Measurements from ENCODE around the gene NEK4. TPM values are rescaled to one million over a fixed set of nuclear protein-coding genes. Genes with fewer than 3 reads are reported as not detected.
A peak's percentile ranks its signal among the peaks of the same experiment; 100 is the strongest.

NEK4 gene
- total and polyA plus RNA-seq, 2 of the 13 experiments (the other 11 are each of a cell fraction or from before 2014, with no cell fraction given): 16.5 to 38.0 TPM

DNA sequence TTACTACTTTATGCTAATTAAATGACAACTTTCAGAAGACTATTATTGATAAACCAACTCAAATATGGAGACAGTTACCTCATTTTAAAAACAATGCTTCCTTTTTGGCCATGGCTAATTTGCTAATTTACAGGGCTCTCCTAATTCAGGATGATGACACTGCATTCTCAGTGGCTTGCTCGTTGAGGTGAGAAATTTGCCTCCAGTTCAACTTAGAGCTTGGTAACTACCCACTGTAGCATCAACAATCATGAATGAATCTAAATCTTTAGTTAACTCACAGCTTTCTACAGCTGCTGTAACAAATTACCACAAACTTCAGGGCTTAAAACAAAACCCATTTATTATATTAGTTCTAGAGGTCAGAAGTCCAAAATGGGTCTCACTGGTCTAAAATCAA is 99.1 kb downstream of the NEK4 start:
- ChIA-PET CTCF (ENCODE audit: low intra/inter-chr PET ratio, low total read pairs) (no interaction called here), POLR2A (no interaction called here)
- in situ Hi-C loops (cut with HindIII; ENCODE audit: extremely low pct_ligation_motif_present, low pct_unique_long_range_greater_than_20kb) (no loop called here), intact Hi-C loops (cut with micrococcal nuclease; ENCODE audit: unreplicated experiment) (no loop called here)
- Histone ChIP-seq H3K27ac (ENCODE audit: extremely low read length, insufficient read depth, low read length) (no peak overlapping the region), H2AFZ (ENCODE audit: low read length) (no peak overlapping the region), H4K20me1 (ENCODE audit: insufficient read depth, low read length) (no peaks in the 10 kb centered on the region), H3K4me1 (ENCODE audit: insufficient read depth, low read length) (no peaks in the 10 kb centered on the region), H3K36me3 (replicated peaks in 1 of 2; ENCODE audit: control insufficient read depth in 1 of 2, insufficient read depth in 2 of 2, low read length in 2 of 2) (peaks cover 14 to 52% of the 10 kb centered on the region in 2 experiments), H3K79me2 (ENCODE audit: insufficient read depth, low read length) (peaks cover 3% of the 10 kb centered on the region), H3K4me3 (replicated peaks in 1 of 3; ENCODE audit: insufficient read depth in 1 of 3, low read depth in 2 of 3, low read length in 3 of 3) (no peak overlapping the region), H3K9ac (ENCODE audit: insufficient read depth, low read depth, low read length) (no peak overlapping the region), H3K27me3 (ENCODE audit: control insufficient read depth in 1 of 2, insufficient read depth in 2 of 2, low read length in 2 of 2) (no peaks in the 10 kb centered on the region), H3K4me2 (ENCODE audit: low read depth, low read length) (no peak overlapping the region), H3K9me3 (ENCODE audit: low read length) (no peaks in the 10 kb centered on the region)
- ATAC-seq (no peak), DNase-seq (ENCODE audit: low spot score) (no peak), FAIRE-seq (no peak)
- TF ChIP-seq MAF1 (CRISPR knock-in tag; IDR thresholded peaks at IDR 0.05; ENCODE audit: borderline replicate concordance) (no peak), ZNF674 (CRISPR knock-in tag; IDR thresholded peaks at IDR 0.05; ENCODE audit: low read depth) (no peak)
- 86% methylated on average over 1 of the region's 1 CpG for WGBS (ENCODE audit: low lambda C conversion rate)
- no TSS peak for BruUV-seq (replicated peaks)

- 96% methylated on average over 9 of the region's 9 CpGs for WGBS (ENCODE audit: low lambda C conversion rate)
- Histone ChIP-seq H3K36me3 (replicated peaks in 1 of 2; ENCODE audit: control insufficient read depth in 1 of 2, insufficient read depth in 2 of 2, low read length in 2 of 2) (peaks cover 14 to 48% of the 10 kb centered on the region in 2 experiments), H4K20me1 (ENCODE audit: insufficient read depth, low read length) (no peaks in the 10 kb centered on the region), H3K27ac (ENCODE audit: extremely low read length, insufficient read depth, low read length) (no peak overlapping the region), H3K27me3 (ENCODE audit: control insufficient read depth in 1 of 2, insufficient read depth in 2 of 2, low read length in 2 of 2) (no peaks in the 10 kb centered on the region), H3K9me3 (ENCODE audit: low read length) (no peaks in the 10 kb centered on the region), H3K4me3 (replicated peaks in 1 of 3; ENCODE audit: insufficient read depth in 1 of 3, low read depth in 2 of 3, low read length in 3 of 3) (no peak overlapping the region), H3K9ac (ENCODE audit: insufficient read depth, low read depth, low read length) (no peak overlapping the region), H3K4me1 (ENCODE audit: insufficient read depth, low read length) (no peaks in the 10 kb centered on the region), H3K79me2 (ENCODE audit: insufficient read depth, low read length) (peaks cover 3% of the 10 kb centered on the region), H3K4me2 (ENCODE audit: low read depth, low read length) (no peak overlapping the region), H2AFZ (ENCODE audit: low read length) (no peak overlapping the region)
- ATAC-seq: no peak
- in situ Hi-C loops (cut with HindIII; ENCODE audit: extremely low pct_ligation_motif_present, low pct_unique_long_range_greater_than_20kb) (no loop called here), intact Hi-C loops (cut with micrococcal nuclease; ENCODE audit: unreplicated experiment) (no loop called here)
- no TSS peak for BruUV-seq (replicated peaks)
- ChIA-PET CTCF (ENCODE audit: low intra/inter-chr PET ratio, low total read pairs) (no interaction called here), POLR2A (no interaction called here)
- no peak for FAIRE-seq
- no peak for TF ChIP-seq ZNF850 (CRISPR knock-in tag; conservative IDR thresholded peaks at IDR 0.05)
- no peak for TF ChIP-seq ZFAT (CRISPR knock-in tag; conservative IDR thresholded peaks at IDR 0.05)
- TF ChIP-seq, protein P1, sequence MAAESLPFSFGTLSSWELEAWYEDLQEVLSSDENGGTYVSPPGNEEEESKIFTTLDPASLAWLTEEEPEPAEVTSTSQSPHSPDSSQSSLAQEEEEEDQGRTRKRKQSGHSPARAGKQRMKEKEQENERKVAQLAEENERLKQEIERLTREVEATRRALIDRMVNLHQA (CRISPR knock-in tag; IDR thresholded peaks at IDR 0.05): no peak
- TF ChIP-seq DMAP1 (CRISPR knock-in tag; IDR thresholded peaks at IDR 0.05): no peak
- TF ChIP-seq ZNF747 (CRISPR knock-in tag; IDR thresholded peaks at IDR 0.05; ENCODE audit: borderline replicate concordance): no peak
- TF ChIP-seq, protein P2, sequence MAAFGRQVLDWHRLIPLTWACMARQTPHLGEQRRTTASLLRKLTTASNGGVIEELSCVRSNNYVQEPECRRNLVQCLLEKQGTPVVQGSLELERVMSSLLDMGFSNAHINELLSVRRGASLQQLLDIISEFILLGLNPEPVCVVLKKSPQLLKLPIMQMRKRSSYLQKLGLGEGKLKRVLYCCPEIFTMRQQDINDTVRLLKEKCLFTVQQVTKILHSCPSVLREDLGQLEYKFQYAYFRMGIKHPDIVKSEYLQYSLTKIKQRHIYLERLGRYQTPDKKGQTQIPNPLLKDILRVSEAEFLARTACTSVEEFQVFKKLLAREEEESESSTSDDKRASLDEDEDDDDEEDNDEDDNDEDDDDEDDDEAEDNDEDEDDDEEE (CRISPR knock-in tag; IDR thresholded peaks at IDR 0.05): no peak
- TF ChIP-seq, protein P3, sequence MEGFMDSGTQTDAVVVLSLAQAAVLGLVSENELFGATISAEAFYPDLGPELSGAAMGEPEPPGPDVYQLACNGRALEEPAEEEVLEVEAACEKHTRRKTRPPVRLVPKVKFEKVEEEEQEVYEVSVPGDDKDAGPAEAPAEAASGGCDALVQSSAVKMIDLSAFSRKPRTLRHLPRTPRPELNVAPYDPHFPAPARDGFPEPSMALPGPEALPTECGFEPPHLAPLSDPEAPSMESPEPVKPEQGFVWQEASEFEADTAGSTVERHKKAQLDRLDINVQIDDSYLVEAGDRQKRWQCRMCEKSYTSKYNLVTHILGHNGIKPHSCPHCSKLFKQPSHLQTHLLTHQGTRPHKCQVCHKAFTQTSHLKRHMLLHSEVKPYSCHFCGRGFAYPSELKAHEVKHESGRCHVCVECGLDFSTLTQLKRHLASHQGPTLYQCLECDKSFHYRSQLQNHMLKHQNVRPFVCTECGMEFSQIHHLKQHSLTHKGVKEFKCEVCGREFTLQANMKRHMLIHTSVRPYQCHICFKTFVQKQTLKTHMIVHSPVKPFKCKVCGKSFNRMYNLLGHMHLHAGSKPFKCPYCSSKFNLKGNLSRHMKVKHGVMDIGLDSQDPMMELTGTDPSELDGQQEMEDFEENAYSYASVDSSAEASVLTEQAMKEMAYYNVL (CRISPR knock-in tag; IDR thresholded peaks at IDR 0.05; ENCODE audit: borderline replicate concordance): no peak
- TF ChIP-seq KDM3A (CRISPR knock-in tag; IDR thresholded peaks at IDR 0.05; ENCODE audit: low read depth): no peak
- no peak for TF ChIP-seq XBP1 (CRISPR knock-in tag; IDR thresholded peaks at IDR 0.05)
- TF ChIP-seq, protein P4, sequence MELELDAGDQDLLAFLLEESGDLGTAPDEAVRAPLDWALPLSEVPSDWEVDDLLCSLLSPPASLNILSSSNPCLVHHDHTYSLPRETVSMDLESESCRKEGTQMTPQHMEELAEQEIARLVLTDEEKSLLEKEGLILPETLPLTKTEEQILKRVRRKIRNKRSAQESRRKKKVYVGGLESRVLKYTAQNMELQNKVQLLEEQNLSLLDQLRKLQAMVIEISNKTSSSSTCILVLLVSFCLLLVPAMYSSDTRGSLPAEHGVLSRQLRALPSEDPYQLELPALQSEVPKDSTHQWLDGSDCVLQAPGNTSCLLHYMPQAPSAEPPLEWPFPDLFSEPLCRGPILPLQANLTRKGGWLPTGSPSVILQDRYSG (CRISPR knock-in tag; IDR thresholded peaks at IDR 0.05): no peak
- peak; percentile 32 for DNase-seq (ENCODE audit: low spot score)
Observed at GRCh38 chr3:52670621-52671521, 99.9 kb downstream of the NEK4 start.

All from HepG2 (cell line).